Kidney epithelial cell (primary cell): ENCODE data around the gene MRGPRG. TPM values are rescaled to one million over a fixed set of nuclear protein-coding genes. Genes with fewer than 3 reads are reported as not detected.

Source experiments
- DNase-seq: peaks from one replicate; pipeline ENCODE4 v3.0.0-alpha.2; 2010; ENCODE audit warnings: low read depth
- H3K27me3 ChIP-seq: 2 replicates; pipeline ENCODE4 v1.6.0; 2011; ENCODE audit warnings: low read length; ENCODE audit not compliant: control insufficient read depth, insufficient read depth
- H3K36me3 ChIP-seq: 2 replicates; pipeline ENCODE4 v1.5.1; 2011; ENCODE audit warnings: low read length; ENCODE audit not compliant: control insufficient read depth, insufficient read depth
- H3K4me3 ChIP-seq: 2 replicates; pipeline ENCODE4 v1.5.1; 2011; ENCODE audit warnings: low read depth, mild to moderate bottlenecking, control low read depth, low read length
- total RNA-seq: library from RNA; depleted of rRNA; stranded (reverse); fragments of >200 nt; gene quantifications from 2 replicates; pipeline ENCODE4 v1.2.3, GENCODE V29; 2015
- TF ChIP-seq, protein P1 (sequence below): IDR thresholded peaks from 2 replicates; pipeline ENCODE4 v1.5.1; 2011; ENCODE audit warnings: mild to moderate bottlenecking, moderate library complexity, low read length, control low read depth, inconsistent platforms; ENCODE audit not compliant: insufficient read depth, poor library complexity, severe bottlenecking

Gene MRGPRG
- total RNA-seq, 1 donor from 2014 or later: not detected

DNA sequence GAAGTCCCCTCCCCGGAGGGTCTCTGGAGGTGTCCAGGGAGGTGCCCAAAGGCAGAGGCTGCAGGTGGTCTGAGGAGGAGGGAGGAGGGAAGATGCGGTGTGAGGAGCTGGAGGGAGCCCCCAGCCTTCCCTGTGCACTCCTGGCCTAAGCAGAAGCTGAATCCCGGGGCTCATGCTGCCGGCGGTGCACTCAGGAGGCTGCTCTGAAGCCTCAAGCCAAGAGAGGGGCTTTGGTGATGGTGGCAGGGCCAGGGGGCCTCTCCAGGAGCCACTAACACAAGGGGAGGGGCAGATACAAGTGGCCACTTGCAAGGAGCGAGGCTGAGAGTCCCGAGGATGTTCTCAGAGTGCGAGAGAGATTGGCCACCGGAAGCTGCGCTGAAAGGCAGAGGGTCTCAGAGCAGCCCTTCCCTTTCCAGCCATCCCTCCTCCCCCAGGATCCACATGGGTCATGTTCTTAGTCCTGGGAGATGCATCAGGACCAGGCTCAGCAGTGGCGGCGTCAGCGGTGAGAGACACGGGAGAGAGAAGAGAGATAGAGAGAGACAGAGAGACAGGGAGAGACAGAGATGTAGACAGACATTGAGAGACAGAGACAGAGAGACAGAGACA, 774 bp upstream of the MRGPRG start:
- TF ChIP-seq, protein P1, sequence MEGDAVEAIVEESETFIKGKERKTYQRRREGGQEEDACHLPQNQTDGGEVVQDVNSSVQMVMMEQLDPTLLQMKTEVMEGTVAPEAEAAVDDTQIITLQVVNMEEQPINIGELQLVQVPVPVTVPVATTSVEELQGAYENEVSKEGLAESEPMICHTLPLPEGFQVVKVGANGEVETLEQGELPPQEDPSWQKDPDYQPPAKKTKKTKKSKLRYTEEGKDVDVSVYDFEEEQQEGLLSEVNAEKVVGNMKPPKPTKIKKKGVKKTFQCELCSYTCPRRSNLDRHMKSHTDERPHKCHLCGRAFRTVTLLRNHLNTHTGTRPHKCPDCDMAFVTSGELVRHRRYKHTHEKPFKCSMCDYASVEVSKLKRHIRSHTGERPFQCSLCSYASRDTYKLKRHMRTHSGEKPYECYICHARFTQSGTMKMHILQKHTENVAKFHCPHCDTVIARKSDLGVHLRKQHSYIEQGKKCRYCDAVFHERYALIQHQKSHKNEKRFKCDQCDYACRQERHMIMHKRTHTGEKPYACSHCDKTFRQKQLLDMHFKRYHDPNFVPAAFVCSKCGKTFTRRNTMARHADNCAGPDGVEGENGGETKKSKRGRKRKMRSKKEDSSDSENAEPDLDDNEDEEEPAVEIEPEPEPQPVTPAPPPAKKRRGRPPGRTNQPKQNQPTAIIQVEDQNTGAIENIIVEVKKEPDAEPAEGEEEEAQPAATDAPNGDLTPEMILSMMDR: no peak
- peaks cover 54% of the 10 kb centered on the region for H3K27me3 ChIP-seq
- no peak for DNase-seq

DNA sequence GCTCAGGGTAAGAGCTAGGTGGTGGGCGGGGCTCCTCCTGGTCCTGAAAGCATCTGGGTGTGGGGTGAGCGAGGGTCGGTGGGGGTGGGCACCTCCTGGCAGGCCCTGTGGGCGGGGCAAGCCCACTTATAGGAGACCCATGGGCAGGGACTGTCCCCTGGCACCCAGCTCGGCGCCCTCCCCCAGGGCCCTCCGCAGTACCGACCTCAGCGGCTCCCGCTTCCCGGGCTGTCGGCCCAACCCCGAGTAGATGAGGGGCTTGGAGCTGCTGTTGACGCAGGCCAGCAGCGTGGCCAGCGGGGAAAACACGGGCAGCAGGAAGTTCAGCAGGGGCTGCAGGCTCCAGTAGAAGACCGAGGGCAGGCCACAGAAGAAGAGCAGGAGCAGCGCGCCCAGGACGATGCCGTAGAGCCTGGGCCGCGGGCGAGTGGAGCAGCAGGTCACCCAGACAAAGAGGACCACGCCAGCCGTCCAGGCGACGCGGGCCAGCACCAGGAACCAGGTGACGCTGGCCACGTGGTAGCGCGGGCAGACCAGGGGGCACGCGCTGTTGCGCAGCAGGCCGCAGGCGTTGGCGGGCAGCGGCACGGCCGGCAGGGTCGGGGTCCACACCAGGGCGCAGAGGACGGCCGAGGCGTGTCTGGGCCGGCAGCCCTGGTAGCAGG, 663 bp downstream of the MRGPRG start:
- no peak overlapping the region for H3K4me3 ChIP-seq
- TF ChIP-seq, protein P1: no peak
- no peaks in the 10 kb centered on the region for H3K36me3 ChIP-seq
- H3K27me3 ChIP-seq: peaks cover 40% of the 10 kb centered on the region
- DNase-seq: no peak

More for the DNA sequence above, 774 bp upstream of the MRGPRG start:
- Histone ChIP-seq H3K4me3 (no peak overlapping the region), H3K36me3 (no peaks in the 10 kb centered on the region)

DNA sequence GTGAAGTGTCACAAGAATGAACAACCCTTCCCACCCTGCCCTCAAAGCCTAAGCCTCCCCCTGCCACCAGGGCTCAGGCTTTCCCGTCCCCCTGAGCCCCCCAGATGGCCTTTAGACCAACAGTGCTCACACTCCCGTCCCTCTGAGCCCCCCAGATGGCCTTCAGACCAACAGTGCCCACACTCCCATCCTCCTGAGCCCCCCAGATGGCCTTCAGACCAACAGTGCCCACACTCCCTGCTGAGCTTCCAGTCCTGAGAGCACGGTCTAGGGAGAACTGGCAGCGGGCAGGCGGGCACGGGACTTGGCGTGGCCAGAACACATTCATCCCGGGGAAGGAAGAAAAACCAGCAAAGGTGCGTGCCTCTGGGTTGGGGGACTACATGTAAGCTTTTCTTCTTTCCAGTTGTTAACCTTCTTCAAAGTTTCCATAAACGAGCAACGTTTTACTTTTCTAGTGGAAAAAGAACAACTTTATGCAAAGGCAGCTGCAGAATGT, 2.5 kb downstream of the MRGPRG start:
- DNase-seq: no peak
- Histone ChIP-seq H3K27me3 (peaks cover 24% of the 10 kb centered on the region), H3K36me3 (no peaks in the 10 kb centered on the region), H3K4me3 (no peak overlapping the region)
- TF ChIP-seq, protein P1: no peak

DNA sequence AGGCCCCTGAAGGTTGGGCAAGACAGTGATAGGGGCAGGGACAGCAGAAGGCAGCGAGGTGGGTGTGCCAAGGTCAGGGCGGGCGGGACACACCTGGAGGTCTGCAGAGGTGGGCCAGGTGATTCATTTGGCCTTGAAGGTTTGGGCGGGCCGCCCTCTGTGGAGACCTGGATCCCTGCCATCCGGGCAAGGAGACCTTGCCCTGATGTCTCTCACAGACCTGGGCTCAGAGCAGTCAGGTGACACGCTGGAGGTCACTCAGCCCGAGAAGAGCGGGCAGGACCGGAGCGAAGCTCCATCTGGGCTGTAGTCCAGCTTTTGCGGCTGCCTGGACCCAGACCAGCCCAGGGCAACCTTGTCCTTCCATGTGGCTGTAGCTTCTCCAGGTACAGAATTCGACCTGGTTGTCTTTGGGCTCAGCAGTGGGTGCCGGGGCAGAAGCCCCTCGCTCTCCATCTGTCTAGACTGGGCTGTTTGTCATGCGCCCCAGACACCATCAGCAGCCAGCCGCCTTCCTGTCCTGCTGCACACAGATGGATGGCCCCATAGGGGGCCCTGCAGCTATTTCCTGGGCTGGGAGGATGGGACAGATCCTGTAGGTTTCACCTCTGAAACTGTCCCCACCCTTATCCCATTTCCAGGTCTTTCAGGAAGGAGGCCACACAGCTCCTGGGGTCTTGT, 3.1 kb downstream of the MRGPRG start:
- no peak for DNase-seq
- H3K27me3 ChIP-seq: peaks cover 19% of the 10 kb centered on the region
- no peak overlapping the region for H3K4me3 ChIP-seq
- H3K36me3 ChIP-seq: no peaks in the 10 kb centered on the region
- TF ChIP-seq, protein P1: no peak

DNA sequence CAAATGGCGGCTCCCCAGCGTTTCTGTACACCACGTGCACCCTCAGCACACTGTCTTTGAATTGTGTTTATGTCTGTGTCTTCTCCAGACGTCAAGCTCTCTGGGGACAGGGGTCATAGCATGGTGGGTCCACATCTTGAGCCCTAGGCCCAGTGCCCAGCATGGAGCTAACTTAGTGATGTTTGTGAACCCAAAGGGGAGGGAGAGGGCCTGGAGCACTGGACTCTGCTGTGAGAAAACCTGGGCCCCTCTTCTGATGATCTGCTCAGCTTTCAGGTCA, 4.3 kb downstream of the MRGPRG start:
- TF ChIP-seq, protein P1: no peak
- Histone ChIP-seq H3K36me3 (no peaks in the 10 kb centered on the region), H3K4me3 (no peak overlapping the region), H3K27me3 (peaks cover 16% of the 10 kb centered on the region)
- no peak for DNase-seq
